Measurements from ENCODE around the gene ZNF429.
"Not testable (repeated sequence)": the region's sequence is repeated elsewhere in the genome, so short reads cannot be mapped to it uniquely, and the experiment has no call there.

Gene ZNF429

GRCh38 chr19:21513651-21514050 lies 8.2 kb downstream of the ZNF429 start:
- no peak for DNase-seq (ENCODE audit: low read depth)

GRCh38 chr19:21519488-21519887 lies 14.1 kb downstream of the ZNF429 start:
- DNase-seq (ENCODE audit: low read depth) = no peak

GRCh38 chr19:21532904-21533303 lies 27.5 kb downstream of the ZNF429 start:
- DNase-seq (ENCODE audit: low read depth) = no peak

- DNase-seq (ENCODE audit: low read depth) = not testable (repeated sequence)
Observed at GRCh38 chr19:21536741-21537290, 31.4 kb downstream of the ZNF429 start.

- no peak for DNase-seq (ENCODE audit: low read depth)
Observed at GRCh38 chr19:21559444-21559843, 54.0 kb downstream of the ZNF429 start.

GRCh38 chr19:21564406-21564805 lies 59.0 kb downstream of the ZNF429 start:
- DNase-seq (ENCODE audit: low read depth) = no peak

GRCh38 chr19:21566073-21566472 lies 60.7 kb downstream of the ZNF429 start:
- no peak for DNase-seq (ENCODE audit: low read depth)

- DNase-seq (ENCODE audit: low read depth) = not testable (repeated sequence)
Observed at GRCh38 chr19:21567806-21568205, 62.4 kb downstream of the ZNF429 start.

- DNase-seq (ENCODE audit: low read depth) = peak; percentile 30
Observed at GRCh38 chr19:21568816-21569493, 63.6 kb downstream of the ZNF429 start.

- DNase-seq (ENCODE audit: low read depth) = no peak
Observed at GRCh38 chr19:21569494-21569865, 64.1 kb downstream of the ZNF429 start.

GRCh38 chr19:21571316-21571715 lies 65.9 kb downstream of the ZNF429 start:
- DNase-seq (ENCODE audit: low read depth) = no peak

GRCh38 chr19:21574607-21575006 lies 69.2 kb downstream of the ZNF429 start:
- DNase-seq (ENCODE audit: low read depth) = no peak

- DNase-seq (ENCODE audit: low read depth) = no peak
Observed at GRCh38 chr19:21576481-21576880, 71.1 kb downstream of the ZNF429 start.

GRCh38 chr19:21580101-21580500 lies 74.7 kb downstream of the ZNF429 start:
- DNase-seq (ENCODE audit: low read depth) = no peak

- DNase-seq (ENCODE audit: low read depth) = no peak
Observed at GRCh38 chr19:21580818-21581217, 75.4 kb downstream of the ZNF429 start.

- no peak for DNase-seq (ENCODE audit: low read depth)
Observed at GRCh38 chr19:21581646-21582240, 76.3 kb downstream of the ZNF429 start.

- no peak for DNase-seq (ENCODE audit: low read depth)
Observed at GRCh38 chr19:21584537-21584936, 79.1 kb downstream of the ZNF429 start.

GRCh38 chr19:21585281-21585890 lies 80.0 kb downstream of the ZNF429 start:
- no peak for DNase-seq (ENCODE audit: low read depth)

- no peak for DNase-seq (ENCODE audit: low read depth)
Observed at GRCh38 chr19:21586311-21587116, 81.1 kb downstream of the ZNF429 start.

GRCh38 chr19:21587117-21587461 lies 81.7 kb downstream of the ZNF429 start:
- DNase-seq (ENCODE audit: low read depth) = no peak

GRCh38 chr19:21587549-21587948 lies 82.1 kb downstream of the ZNF429 start:
- DNase-seq (ENCODE audit: low read depth) = no peak

- DNase-seq (ENCODE audit: low read depth) = no peak
Observed at GRCh38 chr19:21588065-21588601, 82.7 kb downstream of the ZNF429 start.

Measured in HS-27A (cell line).